ENCODE measurements around the gene MCUR1.
"Not testable (repeated sequence)": the region's sequence is repeated elsewhere in the genome, so short reads cannot be mapped to it uniquely, and the experiment has no call there.

MCUR1 gene

GRCh38 chr6:13787137-13787536 is 27.2 kb downstream of the MCUR1 start:
- DNase-seq (ENCODE audit: low read depth, low spot score) = no peak
- ChIA-PET POLR2A (no interaction called here), CTCF (interaction anchor here (0.9 to 4.9 kb wide), 2 partner anchors 9 to 121 kb away, joined by 3 to 43 read pairs; no protein-coding TSS in a partner anchor)
- TF ChIP-seq CTCF (IDR thresholded peaks at IDR 0.05; ENCODE audit: insufficient read depth, low read length, missing control alignments) = no peak
- peak overlapping the region; percentile 1; the same call in 1 of the 2 replicates for H3K4me3 ChIP-seq (ENCODE audit: low read depth, low read length)

GRCh38 chr6:13780162-13780561 is 34.2 kb downstream of the MCUR1 start:
- DNase-seq (ENCODE audit: low read depth, low spot score); H3K4me3 ChIP-seq (ENCODE audit: low read depth, low read length); POLR2A ChIA-PET; CTCF ChIA-PET: not testable (repeated sequence)

GRCh38 chr6:13778028-13778427 is 36.3 kb downstream of the MCUR1 start:
- CTCF ChIA-PET = interaction anchor here (0.9 to 3.1 kb wide), 3 partner anchors 8 to 17 kb away, joined by 3 to 25 read pairs (median 4); no protein-coding TSS in a partner anchor
- DNase-seq (ENCODE audit: low read depth, low spot score) = no peak
- H3K4me3 ChIP-seq (ENCODE audit: low read depth, low read length) = no peak overlapping the region
- POLR2A ChIA-PET = no interaction called here
- no peak for TF ChIP-seq CTCF (IDR thresholded peaks at IDR 0.05; ENCODE audit: insufficient read depth, low read length, missing control alignments)

GRCh38 chr6:13776602-13777001 is 37.8 kb downstream of the MCUR1 start:
- no peak for TF ChIP-seq CTCF (IDR thresholded peaks at IDR 0.05; ENCODE audit: insufficient read depth, low read length, missing control alignments)
- CTCF ChIA-PET = interaction anchor here (1.3 to 3.1 kb wide), 2 partner anchors 11 to 19 kb away, joined by 3 to 25 read pairs; no protein-coding TSS in a partner anchor
- H3K4me3 ChIP-seq (ENCODE audit: low read depth, low read length) = no peak overlapping the region
- DNase-seq (ENCODE audit: low read depth, low spot score) = no peak
- POLR2A ChIA-PET = no interaction called here

GRCh38 chr6:13775466-13775865 is 38.9 kb downstream of the MCUR1 start:
- H3K4me3 ChIP-seq (ENCODE audit: low read depth, low read length); POLR2A ChIA-PET; CTCF ChIA-PET; DNase-seq (ENCODE audit: low read depth, low spot score): not testable (repeated sequence)

- POLR2A ChIA-PET; DNase-seq (ENCODE audit: low read depth, low spot score); H3K4me3 ChIP-seq (ENCODE audit: low read depth, low read length); CTCF ChIA-PET: not testable (repeated sequence)
Observed at GRCh38 chr6:13772358-13773030, 41.9 kb downstream of the MCUR1 start.

GRCh38 chr6:13769655-13770053 is 44.7 kb downstream of the MCUR1 start:
- POLR2A ChIA-PET = interaction anchor here (1.4 kb wide), 1 partner anchor 44 kb away, joined by 3 read pairs; no protein-coding TSS in a partner anchor
- H3K4me3 ChIP-seq (ENCODE audit: low read depth, low read length) = no peak overlapping the region
- peak; percentile 23 for TF ChIP-seq CTCF (IDR thresholded peaks at IDR 0.05; ENCODE audit: insufficient read depth, low read length, missing control alignments)
- DNase-seq (ENCODE audit: low read depth, low spot score) = no peak
- CTCF ChIA-PET = interaction anchor here (1.8 kb wide), 1 partner anchor 20 kb away, joined by 4 read pairs; no protein-coding TSS in a partner anchor

Data from AG04449 (cell line).